GM12878 (cell line): ENCODE data around the gene LRRIQ1. TPM values are rescaled to one million over a fixed set of nuclear protein-coding genes. Genes with fewer than 3 reads are reported as not detected.

Source experiments
- ATAC-seq: fragments of 200-7000 bp; cut with Tn5 transposase; 3 replicates; pipeline ENCODE4 v1.9.1; 2020; ENCODE audit warnings: mild to moderate bottlenecking, moderate library complexity
- BruUV-seq: library from RNA; stranded (reverse); fragments of 400-500 nt; replicated peaks from 2 replicates; lab custom pipeline; 2021; lab: Mats Ljungman, UMichigan
- CTCF ChIA-PET: fragments of 300-600 bp; sonication (Branson Sonifier 250); formaldehyde crosslinking; extraction: SDS; loops from one replicate; lab custom pipeline; 2021; ENCODE audit warnings: inconsistent platforms; lab: Yijun Ruan, JAX
- POLR2A ChIA-PET: fragments of 350-600 bp; formaldehyde crosslinking; extraction: SDS; loops from one replicate; lab custom pipeline; 2021; ENCODE audit warnings: inconsistent platforms; lab: Charles Lee
- RAD21 ChIA-PET: fragments of 300-600 bp; sonication (Branson Sonifier 250); formaldehyde crosslinking; loops from one replicate; lab custom pipeline; 2023; ENCODE audit warnings: antibody characterized with exemption; ENCODE audit not compliant: unreplicated experiment; lab: Charles Lee
- SMC1A ChIA-PET: fragments of 300-600 bp; sonication (Branson Sonifier 250); formaldehyde crosslinking; loops from one replicate; lab custom pipeline; 2023; ENCODE audit not compliant: unreplicated experiment, uncharacterized antibody; lab: Charles Lee
- DNase-seq: peaks from one replicate; pipeline ENCODE4 v3.0.0-alpha.2; 2011; ENCODE audit warnings: low read depth, low spot score
- FAIRE-seq: peaks from 3 replicates; lab custom pipeline; 2011; peaks lifted over from hg19 to GRCh38; lab: Jason Lieb, UNC
- H2AFZ ChIP-seq: 2 replicates; pipeline ENCODE4 v1.6.0; 2011; ENCODE audit warnings: low read depth, low read length, control low read depth; ENCODE audit not compliant: control insufficient read depth
- H3K27ac ChIP-seq: 2 replicates; pipeline ENCODE4 v1.5.1; 2011; ENCODE audit warnings: control low read depth; ENCODE audit not compliant: control insufficient read depth, insufficient read depth
- H3K27me3 ChIP-seq, 2 experiments: replicated peaks in 1 of 2; 2 replicates each; pipeline versions ENCODE4 v1.6.0 to v1.6.1; 2011; ENCODE audit warnings: low read length in 1 of 2; ENCODE audit not compliant: control insufficient read depth in 2 of 2, insufficient read depth in 2 of 2
- H3K36me3 ChIP-seq, 2 experiments: 2 replicates each; pipeline ENCODE4 v1.5.1; 2011; ENCODE audit warnings: low read length in 1 of 2; ENCODE audit not compliant: control insufficient read depth in 2 of 2, insufficient read depth in 2 of 2
- H3K4me1 ChIP-seq: 2 replicates; pipeline ENCODE4 v1.6.1; 2011; ENCODE audit warnings: mild to moderate bottlenecking, low read length, moderate library complexity, mixed read lengths; ENCODE audit not compliant: control insufficient read depth, insufficient read depth
- H3K4me2 ChIP-seq: 2 replicates; pipeline ENCODE4 v1.6.0; 2011; ENCODE audit warnings: control low read depth; ENCODE audit not compliant: control insufficient read depth, insufficient read depth
- H3K4me3 ChIP-seq: fragments of 200-600 bp; sonication (generic); 2 replicates; pipeline ENCODE4 v1.5.1; 2016
- H3K79me2 ChIP-seq: 2 replicates; pipeline ENCODE4 v1.6.0; 2011; ENCODE audit warnings: low read length; ENCODE audit not compliant: control insufficient read depth, insufficient read depth
- H3K9ac ChIP-seq: 2 replicates; pipeline ENCODE4 v1.8.0; 2011; ENCODE audit warnings: low read length, control low read depth, mixed read lengths; ENCODE audit not compliant: control insufficient read depth, insufficient read depth
- H3K9me3 ChIP-seq: replicated peaks from 3 replicates; pipeline ENCODE4 v1.5.1; 2011; ENCODE audit warnings: mild to moderate bottlenecking, low read length; ENCODE audit not compliant: control insufficient read depth, insufficient read depth
- H4K20me1 ChIP-seq: 2 replicates; pipeline ENCODE4 v1.6.0; 2011; ENCODE audit not compliant: control insufficient read depth, insufficient read depth
- ASH2L ChIP-seq: fragments of 300-600, 200-600 bp; sonication (generic); IDR thresholded peaks from 2 replicates; pipeline ENCODE4 v1.6.1; 2017; ENCODE audit warnings: low read depth, mild to moderate bottlenecking, borderline replicate concordance
- EED ChIP-seq: sonication (generic); IDR thresholded peaks from 2 replicates; pipeline ENCODE4 v1.6.1; 2016; ENCODE audit warnings: antibody characterized with exemption, low read depth
- EZH2 ChIP-seq: IDR thresholded peaks from 2 replicates; pipeline ENCODE4 v1.6.1; 2012; ENCODE audit warnings: low read depth, mild to moderate bottlenecking, control low read depth, inconsistent platforms, low read length, borderline replicate concordance; ENCODE audit not compliant: control insufficient read depth
- KDM1A ChIP-seq: fragments of 200-600 bp; sonication (generic); IDR thresholded peaks from 2 replicates; pipeline ENCODE4 v1.6.1; 2016; ENCODE audit warnings: borderline replicate concordance
- MEF2B ChIP-seq: fragments of 450-650 bp; IDR thresholded peaks from 2 replicates; pipeline ENCODE4 v1.6.1; 2018; ENCODE audit warnings: mild to moderate bottlenecking, moderate library complexity; ENCODE audit not compliant: partially characterized antibody, poor library complexity, severe bottlenecking
- ZSCAN29 ChIP-seq: fragments of 450-650 bp; IDR thresholded peaks from 2 replicates; pipeline ENCODE4 v1.6.1; 2017; ENCODE audit warnings: mild to moderate bottlenecking, moderate library complexity
- WGBS: methylation state at CpG from one replicate; pipeline ENCODE4 v1.1.6; 2016; ENCODE audit warnings: low lambda C conversion rate; ENCODE audit not compliant: insufficient replicate concordance, insufficient coverage; ENCODE audit errors: missing lambda C conversion rate; 5-methylcytosine and 5-hydroxymethylcytosine counted together
- in situ Hi-C: fragments of 300-500 bp; cut with MboI; formaldehyde crosslinking; loops from 9 replicates; pipeline ENCODE4 v1.14.3; 2018; ENCODE audit warnings: mixed read lengths
- intact Hi-C: fragments of 100-400 bp; cut with micrococcal nuclease; formaldehyde crosslinking; loops from one replicate; pipeline ENCODE4 v1.14.2; 2022; ENCODE audit not compliant: unreplicated experiment
- polyA plus RNA-seq, 11 experiments: library from polyadenylated mRNA; depleted of rRNA in 4 of 11; unstranded in 6 of 11; stranded (reverse) in 5 of 11; fragments of >200 nt; fragmentation: Nextera tagmentation in 4 of 11; fragmentation: Illumina TruSeq in 1 of 11; extraction: Ambion mirVana in 4 of 11; extraction: Trizol in 1 of 11; gene quantifications; 1 replicate in 1 of 11; 2 replicates in 10 of 11; pipeline versions ENCODE4 v1.2.1 to v1.2.3, GENCODE V29; 2011 to 2016; ENCODE audit warnings: inconsistent platforms in 2 of 11, missing spikeins in 2 of 11, low read depth in 1 of 11
- total RNA-seq, 4 experiments: library from RNA; depleted of rRNA in 3 of 4; stranded (reverse); fragments of >200 nt in 3 of 4; fragmentation: Illumina TruSeq in 1 of 4; extraction: Trizol in 1 of 4; gene quantifications; 2 replicates each; pipeline versions ENCODE4 v1.2.1 to v1.2.3, GENCODE V29; 2013 to 2021
- TF ChIP-seq, protein P1 (sequence below): IDR thresholded peaks from 2 replicates; pipeline ENCODE4 v1.6.1; 2012; ENCODE audit warnings: mild to moderate bottlenecking, low read depth, low read length
- TF ChIP-seq, protein P2 (sequence below): fragments of 450-650 bp; IDR thresholded peaks from 2 replicates; pipeline ENCODE4 v1.6.1; 2018; ENCODE audit warnings: borderline replicate concordance, mild to moderate bottlenecking; ENCODE audit not compliant: partially characterized antibody
- TF ChIP-seq, protein P3 (sequence below): IDR thresholded peaks from 2 replicates; pipeline ENCODE4 v1.6.1; 2012; ENCODE audit warnings: improper control_type of control experiment, low read depth, low read length; ENCODE audit not compliant: insufficient replicate concordance

LRRIQ1 gene
- total and polyA plus RNA-seq, 10 of the 15 experiments (the other 5 are each of a cell fraction or from before 2014, with no cell fraction given) = 0.14 to 0.45 (median 0.37) TPM; not detected in 4

GRCh38 chr12:85076688-85077430 lies 40.7 kb downstream of the LRRIQ1 start (continued):
- no peak for TF ChIP-seq MEF2B
- no peak for TF ChIP-seq ASH2L
- TF ChIP-seq KDM1A = no peak

DNA sequence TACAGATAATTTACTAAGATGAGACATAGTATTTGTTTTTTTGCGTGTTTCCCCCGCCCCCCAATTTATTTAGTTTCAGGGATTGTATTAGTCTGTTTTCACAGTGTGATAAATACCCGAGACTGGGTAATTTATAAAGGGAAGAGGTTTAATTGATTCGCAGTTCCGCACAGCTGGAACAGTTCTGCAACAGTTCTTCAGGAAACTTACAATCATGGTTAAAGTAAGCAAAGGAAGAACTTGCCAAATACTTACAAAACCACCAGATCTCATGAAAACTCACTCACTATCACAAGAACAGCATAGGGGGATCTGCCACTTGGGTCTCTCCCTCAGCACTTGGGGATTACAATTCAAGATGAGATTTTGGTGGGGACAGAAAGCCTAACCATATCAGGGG lies 48.9 kb downstream of the LRRIQ1 start:
- H3K4me2 ChIP-seq = no peak overlapping the region
- no peaks in the 10 kb centered on the region for H3K36me3 ChIP-seq
- H3K79me2 ChIP-seq = no peaks in the 10 kb centered on the region
- no peak overlapping the region for H2AFZ ChIP-seq
- H3K27me3 ChIP-seq = no peaks in the 10 kb centered on the region
- in situ Hi-C loops = no loop called here
- ChIA-PET SMC1A (no interaction called here), CTCF (no interaction called here), POLR2A (no interaction called here), RAD21 (no interaction called here)
- BruUV-seq = no TSS peak
- H3K27ac ChIP-seq = no peak overlapping the region
- FAIRE-seq (no peak), DNase-seq (no peak), ATAC-seq (no peak)
- intact Hi-C loops = no loop called here
- 64% methylated on average over 5 of the region's 5 CpGs for WGBS
- no peak overlapping the region for H3K4me3 ChIP-seq
- H3K9me3 ChIP-seq = no peaks in the 10 kb centered on the region
- H3K4me1 ChIP-seq = no peaks in the 10 kb centered on the region
- H3K9ac ChIP-seq = no peak overlapping the region
- H4K20me1 ChIP-seq = no peaks in the 10 kb centered on the region
- no peak for TF ChIP-seq ZSCAN29
- TF ChIP-seq, protein P1, sequence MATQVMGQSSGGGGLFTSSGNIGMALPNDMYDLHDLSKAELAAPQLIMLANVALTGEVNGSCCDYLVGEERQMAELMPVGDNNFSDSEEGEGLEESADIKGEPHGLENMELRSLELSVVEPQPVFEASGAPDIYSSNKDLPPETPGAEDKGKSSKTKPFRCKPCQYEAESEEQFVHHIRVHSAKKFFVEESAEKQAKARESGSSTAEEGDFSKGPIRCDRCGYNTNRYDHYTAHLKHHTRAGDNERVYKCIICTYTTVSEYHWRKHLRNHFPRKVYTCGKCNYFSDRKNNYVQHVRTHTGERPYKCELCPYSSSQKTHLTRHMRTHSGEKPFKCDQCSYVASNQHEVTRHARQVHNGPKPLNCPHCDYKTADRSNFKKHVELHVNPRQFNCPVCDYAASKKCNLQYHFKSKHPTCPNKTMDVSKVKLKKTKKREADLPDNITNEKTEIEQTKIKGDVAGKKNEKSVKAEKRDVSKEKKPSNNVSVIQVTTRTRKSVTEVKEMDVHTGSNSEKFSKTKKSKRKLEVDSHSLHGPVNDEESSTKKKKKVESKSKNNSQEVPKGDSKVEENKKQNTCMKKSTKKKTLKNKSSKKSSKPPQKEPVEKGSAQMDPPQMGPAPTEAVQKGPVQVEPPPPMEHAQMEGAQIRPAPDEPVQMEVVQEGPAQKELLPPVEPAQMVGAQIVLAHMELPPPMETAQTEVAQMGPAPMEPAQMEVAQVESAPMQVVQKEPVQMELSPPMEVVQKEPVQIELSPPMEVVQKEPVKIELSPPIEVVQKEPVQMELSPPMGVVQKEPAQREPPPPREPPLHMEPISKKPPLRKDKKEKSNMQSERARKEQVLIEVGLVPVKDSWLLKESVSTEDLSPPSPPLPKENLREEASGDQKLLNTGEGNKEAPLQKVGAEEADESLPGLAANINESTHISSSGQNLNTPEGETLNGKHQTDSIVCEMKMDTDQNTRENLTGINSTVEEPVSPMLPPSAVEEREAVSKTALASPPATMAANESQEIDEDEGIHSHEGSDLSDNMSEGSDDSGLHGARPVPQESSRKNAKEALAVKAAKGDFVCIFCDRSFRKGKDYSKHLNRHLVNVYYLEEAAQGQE = no peak
- TF ChIP-seq, protein P2, sequence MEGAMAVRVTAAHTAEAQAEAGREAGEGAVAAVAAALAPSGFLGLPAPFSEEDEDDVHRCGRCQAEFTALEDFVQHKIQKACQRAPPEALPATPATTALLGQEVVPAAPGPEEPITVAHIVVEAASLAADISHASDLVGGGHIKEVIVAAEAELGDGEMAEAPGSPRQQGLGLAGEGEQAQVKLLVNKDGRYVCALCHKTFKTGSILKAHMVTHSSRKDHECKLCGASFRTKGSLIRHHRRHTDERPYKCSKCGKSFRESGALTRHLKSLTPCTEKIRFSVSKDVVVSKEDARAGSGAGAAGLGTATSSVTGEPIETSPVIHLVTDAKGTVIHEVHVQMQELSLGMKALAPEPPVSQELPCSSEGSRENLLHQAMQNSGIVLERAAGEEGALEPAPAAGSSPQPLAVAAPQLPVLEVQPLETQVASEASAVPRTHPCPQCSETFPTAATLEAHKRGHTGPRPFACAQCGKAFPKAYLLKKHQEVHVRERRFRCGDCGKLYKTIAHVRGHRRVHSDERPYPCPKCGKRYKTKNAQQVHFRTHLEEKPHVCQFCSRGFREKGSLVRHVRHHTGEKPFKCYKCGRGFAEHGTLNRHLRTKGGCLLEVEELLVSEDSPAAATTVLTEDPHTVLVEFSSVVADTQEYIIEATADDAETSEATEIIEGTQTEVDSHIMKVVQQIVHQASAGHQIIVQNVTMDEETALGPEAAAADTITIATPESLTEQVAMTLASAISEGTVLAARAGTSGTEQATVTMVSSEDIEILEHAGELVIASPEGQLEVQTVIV = no peak
- TF ChIP-seq EZH2 = no peak
- TF ChIP-seq EED = no peak
- TF ChIP-seq, protein P3, sequence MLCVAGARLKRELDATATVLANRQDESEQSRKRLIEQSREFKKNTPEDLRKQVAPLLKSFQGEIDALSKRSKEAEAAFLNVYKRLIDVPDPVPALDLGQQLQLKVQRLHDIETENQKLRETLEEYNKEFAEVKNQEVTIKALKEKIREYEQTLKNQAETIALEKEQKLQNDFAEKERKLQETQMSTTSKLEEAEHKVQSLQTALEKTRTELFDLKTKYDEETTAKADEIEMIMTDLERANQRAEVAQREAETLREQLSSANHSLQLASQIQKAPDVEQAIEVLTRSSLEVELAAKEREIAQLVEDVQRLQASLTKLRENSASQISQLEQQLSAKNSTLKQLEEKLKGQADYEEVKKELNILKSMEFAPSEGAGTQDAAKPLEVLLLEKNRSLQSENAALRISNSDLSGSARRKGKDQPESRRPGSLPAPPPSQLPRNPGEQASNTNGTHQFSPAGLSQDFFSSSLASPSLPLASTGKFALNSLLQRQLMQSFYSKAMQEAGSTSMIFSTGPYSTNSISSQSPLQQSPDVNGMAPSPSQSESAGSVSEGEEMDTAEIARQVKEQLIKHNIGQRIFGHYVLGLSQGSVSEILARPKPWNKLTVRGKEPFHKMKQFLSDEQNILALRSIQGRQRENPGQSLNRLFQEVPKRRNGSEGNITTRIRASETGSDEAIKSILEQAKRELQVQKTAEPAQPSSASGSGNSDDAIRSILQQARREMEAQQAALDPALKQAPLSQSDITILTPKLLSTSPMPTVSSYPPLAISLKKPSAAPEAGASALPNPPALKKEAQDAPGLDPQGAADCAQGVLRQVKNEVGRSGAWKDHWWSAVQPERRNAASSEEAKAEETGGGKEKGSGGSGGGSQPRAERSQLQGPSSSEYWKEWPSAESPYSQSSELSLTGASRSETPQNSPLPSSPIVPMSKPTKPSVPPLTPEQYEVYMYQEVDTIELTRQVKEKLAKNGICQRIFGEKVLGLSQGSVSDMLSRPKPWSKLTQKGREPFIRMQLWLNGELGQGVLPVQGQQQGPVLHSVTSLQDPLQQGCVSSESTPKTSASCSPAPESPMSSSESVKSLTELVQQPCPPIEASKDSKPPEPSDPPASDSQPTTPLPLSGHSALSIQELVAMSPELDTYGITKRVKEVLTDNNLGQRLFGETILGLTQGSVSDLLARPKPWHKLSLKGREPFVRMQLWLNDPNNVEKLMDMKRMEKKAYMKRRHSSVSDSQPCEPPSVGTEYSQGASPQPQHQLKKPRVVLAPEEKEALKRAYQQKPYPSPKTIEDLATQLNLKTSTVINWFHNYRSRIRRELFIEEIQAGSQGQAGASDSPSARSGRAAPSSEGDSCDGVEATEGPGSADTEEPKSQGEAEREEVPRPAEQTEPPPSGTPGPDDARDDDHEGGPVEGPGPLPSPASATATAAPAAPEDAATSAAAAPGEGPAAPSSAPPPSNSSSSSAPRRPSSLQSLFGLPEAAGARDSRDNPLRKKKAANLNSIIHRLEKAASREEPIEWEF = no peak
